HG02943 (cell line): ENCODE results near the gene DLEC1.
A peak's percentile ranks its signal among the peaks of the same experiment; 100 is the strongest.

ENCODE experiments used
- ATAC-seq: cut with Tn5 transposase; IDR thresholded peaks from one replicate; pipeline ENCODE4 v1.9.1; 2021; ENCODE audit warnings: mild to moderate bottlenecking, low read depth, moderate library complexity; ENCODE audit not compliant: unreplicated experiment

Gene DLEC1

GRCh38 chr3:38039101-38039898 is at the start of gene DLEC1:
Gene DLEC1, plus strand, starts transcription at chr3:38039208. Its CDS starts 18 bp downstream, at chr3:38039226.
- ATAC-seq = peak; percentile 77

GRCh38 chr3:37989821-37990480 is 49.1 kb upstream of the DLEC1 start:
- no peak for ATAC-seq

- ATAC-seq = no peak
Measured at GRCh38 chr3:37990527-37990926, 48.5 kb upstream of the DLEC1 start, which contains the start of gene VILL. Gene VILL, plus strand, starts transcription at chr3:37990786. Its CDS starts 2,887 bp downstream, at chr3:37993673.

GRCh38 chr3:37991109-37991508 is 47.9 kb upstream of the DLEC1 start:
- ATAC-seq = no peak

GRCh38 chr3:37991823-37992222 is 47.2 kb upstream of the DLEC1 start:
- ATAC-seq = no peak

- no peak for ATAC-seq
Measured at GRCh38 chr3:37992271-37993066, 46.5 kb upstream of the DLEC1 start.

GRCh38 chr3:37993067-37993455 is 45.9 kb upstream of the DLEC1 start:
- no peak for ATAC-seq

GRCh38 chr3:37993460-37993819 is 45.6 kb upstream of the DLEC1 start:
- ATAC-seq = no peak

GRCh38 chr3:37993820-37994638 is 45.0 kb upstream of the DLEC1 start:
- ATAC-seq = peak; percentile 48

GRCh38 chr3:37994639-37994972 is 44.4 kb upstream of the DLEC1 start:
- no peak for ATAC-seq

- ATAC-seq = no peak
Measured at GRCh38 chr3:37995652-37996641, 43.1 kb upstream of the DLEC1 start.

- ATAC-seq = peak; percentile 51
Measured at GRCh38 chr3:37996785-37997301, 42.2 kb upstream of the DLEC1 start.

GRCh38 chr3:37997342-37997741 is 41.7 kb upstream of the DLEC1 start:
- no peak for ATAC-seq

GRCh38 chr3:37997791-37998370 is 41.1 kb upstream of the DLEC1 start:
- no peak for ATAC-seq

GRCh38 chr3:37999836-38000235 is 39.2 kb upstream of the DLEC1 start:
- no peak for ATAC-seq

GRCh38 chr3:38000242-38000916 is 38.6 kb upstream of the DLEC1 start:
- ATAC-seq = no peak

GRCh38 chr3:38000965-38001455 is 38.0 kb upstream of the DLEC1 start:
- ATAC-seq = no peak
